Activated CD4-positive, CD25-positive, alpha-beta regulatory T cell (primary cell): ENCODE results near the gene SQSTM1.
"Not testable (repeated sequence)": the region's sequence is repeated elsewhere in the genome, so short reads cannot be mapped to it uniquely, and the experiment has no call there.

Experiments used
- DNase-seq, 4 experiments: peaks; one replicate each; lab custom pipeline; 2025; lab: John Stamatoyannopoulos, UW

Gene SQSTM1

GRCh38 chr5:179858241-179858585 lies 37.5 kb downstream of the SQSTM1 start:
- peak in 3 of 4 experiments; percentile 15 to 32 (median 31) for DNase-seq

GRCh38 chr5:179858586-179859427 lies 38.1 kb downstream of the SQSTM1 start, which contains the start of gene MRNIP:
Gene MRNIP (minus strand): TSS chr5:179858817. CDS start chr5:179858796, 21 bp downstream.
- peak; percentile 77 to 84 (median 81) for DNase-seq

GRCh38 chr5:179860301-179860700 lies 39.6 kb downstream of the SQSTM1 start:
- no peak for DNase-seq

GRCh38 chr5:179862296-179862695 lies 41.6 kb downstream of the SQSTM1 start:
- no peak for DNase-seq

GRCh38 chr5:179862891-179863290 lies 42.2 kb downstream of the SQSTM1 start:
- DNase-seq, result no peak

DNA sequence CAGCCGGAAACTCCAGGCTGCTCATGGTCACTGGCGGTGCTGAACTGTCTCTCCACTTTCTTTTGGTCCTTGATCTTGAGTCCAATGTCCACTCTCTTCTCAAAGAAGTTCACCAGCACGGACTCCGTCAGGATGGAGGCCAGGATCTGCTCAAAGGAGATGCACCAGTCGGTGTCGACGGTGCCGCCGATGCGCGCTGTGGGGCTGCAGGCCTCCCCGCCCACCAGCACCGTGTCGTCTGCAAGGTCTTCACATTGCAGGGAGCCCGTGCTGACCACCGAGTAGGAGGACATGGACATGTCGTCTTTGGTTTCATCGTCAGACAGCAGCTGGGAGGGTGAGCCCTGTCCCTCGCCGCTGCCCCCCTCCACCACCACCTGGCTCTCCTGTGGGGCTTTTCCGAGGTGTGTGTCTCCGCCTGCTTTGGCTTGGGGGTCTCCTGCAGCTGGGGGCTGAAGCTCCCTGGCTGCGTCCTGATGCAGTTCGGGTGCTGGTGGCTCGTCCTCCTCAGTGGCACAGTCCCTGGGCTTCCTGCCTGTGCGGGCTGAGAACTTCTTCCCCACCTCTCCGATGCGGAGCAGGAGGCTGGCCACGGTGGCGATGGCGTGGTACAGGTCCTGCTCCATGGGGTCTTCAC lies 42.9 kb downstream of the SQSTM1 start:
- DNase-seq, result no peak

- DNase-seq, result no peak
Measured at GRCh38 chr5:179864686-179865085, 44.0 kb downstream of the SQSTM1 start.

DNA sequence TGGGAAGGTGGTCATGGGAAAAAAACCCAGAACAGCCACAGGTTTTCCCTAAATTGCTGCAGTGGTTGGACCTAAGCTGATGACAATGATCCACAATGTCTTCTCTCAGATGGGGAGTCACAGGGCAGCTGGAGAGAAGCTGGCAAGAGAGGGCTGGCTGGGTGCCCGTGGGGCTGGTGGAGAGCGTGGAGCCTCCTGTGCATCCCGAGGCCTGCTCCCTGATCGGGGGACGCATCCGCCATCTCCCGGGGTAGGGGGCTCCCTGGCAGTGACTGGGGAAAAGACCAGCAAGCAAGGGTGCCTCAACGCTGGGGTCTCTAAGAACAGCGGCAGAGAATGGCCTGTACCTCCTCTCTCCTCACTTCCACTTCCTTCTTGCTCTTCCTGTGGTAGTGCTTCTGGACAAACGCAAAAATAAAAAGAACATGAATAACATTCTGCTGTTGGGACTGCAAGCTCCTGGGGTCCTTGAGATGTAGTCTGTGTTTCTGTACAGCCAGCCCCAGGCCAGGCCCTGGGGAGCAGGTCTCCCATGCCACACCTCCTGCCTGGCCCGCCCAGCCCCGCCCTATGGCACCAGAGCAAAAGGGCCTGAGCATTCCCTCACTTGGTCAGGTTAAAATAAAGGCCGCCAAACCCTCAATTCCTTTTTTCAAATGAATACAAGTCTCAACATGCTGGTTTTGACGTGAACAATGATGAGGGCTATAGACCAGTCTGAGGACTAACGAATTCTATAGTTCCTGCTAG lies 45.0 kb downstream of the SQSTM1 start:
- DNase-seq, result no peak

- no peak for DNase-seq
Measured at GRCh38 chr5:179866241-179867078, 45.8 kb downstream of the SQSTM1 start.

DNA sequence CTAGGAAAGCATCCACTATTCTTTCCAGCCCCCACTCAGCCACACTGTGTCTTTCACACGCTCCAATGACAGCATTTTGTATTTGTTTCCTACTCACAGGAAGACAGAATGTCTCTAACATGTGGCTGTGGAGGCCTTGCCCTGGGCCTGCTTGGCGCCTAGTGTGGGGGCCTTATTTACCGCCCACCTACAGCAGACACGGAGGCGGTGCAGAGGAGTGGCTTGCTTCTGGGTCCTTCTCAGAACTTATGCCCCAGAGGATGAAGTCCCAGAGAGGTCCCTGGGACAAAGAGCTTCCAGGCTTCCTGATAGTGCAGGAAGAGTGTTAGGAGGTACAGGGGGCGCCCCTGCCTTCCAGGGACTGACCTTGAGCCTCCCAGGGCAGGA lies 46.4 kb downstream of the SQSTM1 start:
- DNase-seq, result no peak

DNA sequence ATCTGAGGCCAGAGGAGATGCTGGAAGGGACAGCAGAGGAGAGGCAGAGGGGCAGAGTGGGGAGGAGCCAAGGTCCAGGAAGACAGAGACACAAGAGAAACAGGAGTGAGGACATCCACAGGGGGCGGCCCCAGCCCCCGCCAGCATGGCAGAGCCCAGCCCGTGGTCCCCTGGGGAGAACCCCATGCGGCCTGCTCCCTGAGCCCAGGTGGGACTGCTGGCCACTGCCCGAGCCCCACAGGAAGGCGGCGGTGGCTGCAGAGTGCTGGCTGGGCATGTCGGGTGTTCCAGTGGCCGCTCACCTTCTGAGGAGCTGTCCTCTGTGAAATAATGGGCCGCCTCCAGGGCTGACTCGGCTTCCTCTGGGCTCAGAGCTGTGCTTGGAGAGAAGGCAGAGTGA lies 46.8 kb downstream of the SQSTM1 start:
- DNase-seq, result no peak

- DNase-seq, result no peak
Measured at GRCh38 chr5:179868541-179868940, 47.8 kb downstream of the SQSTM1 start.

GRCh38 chr5:179869101-179869500 lies 48.4 kb downstream of the SQSTM1 start:
- DNase-seq, result no peak

DNA sequence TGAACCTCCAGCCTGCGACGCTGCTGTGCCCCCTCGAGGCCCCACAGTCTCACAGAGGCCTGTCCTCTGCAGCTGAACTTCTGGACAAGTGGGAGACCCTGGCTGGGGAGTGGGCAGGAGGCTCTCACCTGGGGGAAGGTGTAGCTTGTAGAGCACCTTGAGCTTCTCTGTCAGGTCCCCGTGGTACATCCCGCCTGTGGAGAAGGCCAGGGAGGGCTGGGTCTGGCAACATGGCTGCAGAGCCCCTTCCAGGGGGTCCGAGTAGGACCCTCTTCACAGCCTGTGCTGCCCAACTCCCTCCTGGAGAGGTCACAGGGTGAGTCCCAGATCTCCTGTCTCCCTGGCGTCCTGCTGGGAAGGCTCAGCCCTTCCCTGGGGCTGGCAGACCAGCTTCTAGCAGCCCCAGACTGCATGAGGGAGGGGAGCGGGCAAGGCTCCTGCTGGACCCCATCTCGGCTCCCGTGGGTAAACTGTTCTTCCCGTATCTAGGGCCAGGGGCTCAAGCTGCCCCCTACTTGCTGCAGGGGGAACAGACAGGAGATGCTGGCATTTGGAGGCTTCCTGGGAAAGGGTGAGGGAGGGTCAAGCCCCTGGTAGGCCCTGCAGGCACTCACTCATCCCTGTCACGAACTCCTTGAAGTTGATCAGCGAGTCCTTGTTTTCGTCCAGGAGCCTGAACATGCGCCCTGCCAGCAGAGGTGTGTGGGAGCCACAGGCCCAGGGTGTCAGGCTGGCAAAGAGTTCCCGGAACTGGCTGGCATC lies 49.1 kb downstream of the SQSTM1 start:
- DNase-seq, result no peak

DNA sequence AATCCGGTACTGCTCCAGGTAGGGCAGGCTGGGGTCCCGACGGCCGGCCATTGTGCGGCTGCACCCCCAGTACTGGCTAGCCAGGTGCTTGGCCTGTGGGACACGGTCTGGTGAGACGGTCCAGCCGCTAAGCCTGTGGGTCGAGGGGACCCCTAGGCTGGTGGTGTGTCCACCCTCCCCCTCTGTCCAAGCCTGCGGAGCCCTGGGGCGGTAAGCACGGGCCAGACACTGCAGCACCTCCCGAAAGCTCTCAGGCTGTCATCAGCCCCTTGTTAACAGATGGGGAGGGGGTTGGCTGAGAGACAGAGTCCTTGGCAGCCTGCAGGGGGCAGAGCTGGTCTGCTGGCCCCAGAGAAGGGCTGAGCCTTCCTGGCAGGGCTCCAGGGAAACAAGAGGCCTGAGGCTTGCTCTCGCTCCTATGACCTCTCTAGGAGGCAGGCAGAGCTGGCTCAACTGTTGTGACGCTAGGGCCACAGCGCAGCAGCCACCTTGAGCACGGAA lies 49.7 kb downstream of the SQSTM1 start:
- no peak for DNase-seq

DNA sequence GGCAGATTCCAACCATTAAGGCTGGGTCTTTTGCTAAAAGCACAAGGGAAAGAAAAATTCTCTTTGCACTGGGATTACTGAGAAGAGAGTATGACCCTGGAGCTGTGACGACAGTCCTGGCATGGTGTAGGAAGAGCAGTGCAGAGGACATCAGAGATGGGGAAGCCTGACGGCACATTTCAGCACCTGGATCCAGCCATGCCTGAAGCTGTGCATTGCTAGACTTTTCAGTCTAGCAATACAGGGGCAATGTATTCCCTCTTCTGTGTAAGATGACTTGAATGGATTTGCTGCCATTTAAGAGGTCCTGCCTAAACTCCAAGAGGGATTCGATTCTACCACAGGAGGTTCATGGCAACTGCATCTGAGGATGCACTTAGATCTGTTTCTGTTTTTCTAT lies 50.2 kb downstream of the SQSTM1 start:
- no peak for DNase-seq

- DNase-seq, result not testable (repeated sequence)
Measured at GRCh38 chr5:179871533-179871932, 50.8 kb downstream of the SQSTM1 start.

DNA sequence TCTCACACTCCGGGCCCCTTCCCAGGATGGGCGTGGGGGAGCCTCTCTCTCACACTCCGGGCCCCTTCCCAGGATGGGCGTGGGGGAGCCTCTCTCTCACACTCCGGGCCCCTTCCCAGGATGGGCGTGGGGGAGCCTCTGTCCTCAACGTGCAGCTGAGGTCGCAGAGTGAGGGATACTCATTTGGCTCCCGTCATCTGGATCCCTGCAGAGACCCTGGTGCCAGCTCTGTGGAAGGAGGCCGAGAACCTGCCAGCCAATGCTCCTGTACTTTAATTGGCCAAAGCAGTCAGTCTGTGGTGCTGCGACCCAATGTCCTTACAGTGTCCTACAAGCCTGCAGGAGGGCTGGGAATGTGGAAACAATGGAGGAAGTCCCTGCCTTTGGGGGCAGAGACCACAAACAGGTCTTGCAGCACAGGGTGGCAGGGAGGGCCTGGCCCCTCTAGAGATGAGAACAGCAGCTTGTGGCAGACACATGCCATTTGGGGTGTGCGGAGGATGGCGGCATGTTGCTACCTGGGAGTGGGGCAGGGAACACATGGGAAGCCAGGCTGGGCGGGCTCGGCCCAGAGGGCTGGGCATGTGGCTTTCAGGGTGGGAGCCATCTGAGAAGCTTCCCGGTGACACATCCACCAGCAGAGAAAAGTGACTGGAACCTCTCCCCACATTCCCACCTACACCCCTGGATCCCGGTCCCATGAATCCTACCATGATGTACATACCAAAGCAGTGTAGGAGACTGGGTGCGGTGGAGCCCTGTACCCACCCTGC lies 51.5 kb downstream of the SQSTM1 start:
- no peak for DNase-seq

DNA sequence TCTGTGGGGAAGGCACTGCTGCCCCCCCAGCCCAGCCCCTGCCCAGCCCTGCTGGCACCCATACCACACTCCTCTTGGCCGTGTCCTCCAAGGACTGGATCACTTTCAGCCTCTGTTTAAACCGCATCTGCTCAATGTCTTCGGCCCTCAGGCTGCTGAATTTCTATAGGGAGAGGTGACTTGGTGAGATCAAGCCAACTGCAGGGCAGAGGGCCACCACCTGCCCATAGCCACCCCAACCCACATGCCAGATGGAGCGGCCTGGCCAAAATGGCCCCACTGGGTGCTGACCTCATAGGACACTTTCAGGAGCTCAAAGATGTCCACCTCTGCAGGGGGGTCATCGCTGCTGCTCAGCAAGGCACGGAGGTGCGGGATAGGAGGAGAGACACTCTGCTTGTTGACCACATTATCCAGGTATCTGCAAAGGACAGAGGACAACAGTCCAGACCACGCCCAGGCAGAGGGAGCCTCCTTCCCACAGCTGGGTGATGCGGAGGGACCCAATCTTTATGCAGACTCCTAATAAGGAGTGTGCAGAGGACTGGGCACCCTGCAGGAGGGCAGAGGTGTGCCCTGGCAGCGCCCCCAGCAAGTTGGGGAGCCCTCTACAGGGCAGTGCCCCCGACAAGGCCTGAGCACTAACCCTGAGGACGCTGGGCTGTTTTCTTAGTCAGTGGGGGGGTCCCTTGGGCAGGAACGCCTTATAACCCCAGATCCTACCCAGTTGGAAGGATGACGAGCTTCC lies 52.3 kb downstream of the SQSTM1 start:
- no peak for DNase-seq
